IPS-18c (cell line): ENCODE measurements around the gene TRDN.
"Not testable (repeated sequence)": the region's sequence is repeated elsewhere in the genome, so short reads cannot be mapped to it uniquely, and the experiment has no call there.

Source experiments
- H3K4me3 ChIP-seq: 2 replicates; pipeline ENCODE4 v1.7.0; 2013; ENCODE audit warnings: low read depth, mild to moderate bottlenecking, low read length, moderate library complexity; ENCODE audit not compliant: insufficient read depth
- H3K9me3 ChIP-seq: one replicate; pipeline ENCODE4 v1.6.1; 2013; ENCODE audit warnings: mild to moderate bottlenecking, low read length, moderate library complexity; ENCODE audit not compliant: control insufficient read depth, insufficient read depth

Gene TRDN

GRCh38 chr6:123588546-123588895 is 48.2 kb downstream of the TRDN start:
- Histone ChIP-seq H3K9me3 (no peaks in the 10 kb centered on the region), H3K4me3 (no peak overlapping the region)

- Histone ChIP-seq H3K9me3 (no peaks in the 10 kb centered on the region), H3K4me3 (no peak overlapping the region)
Observed at GRCh38 chr6:123587838-123588545, 48.8 kb downstream of the TRDN start.

GRCh38 chr6:123587407-123587806 is 49.3 kb downstream of the TRDN start:
- H3K9me3 ChIP-seq, H3K4me3 ChIP-seq: not testable (repeated sequence)

GRCh38 chr6:123580331-123580730 is 56.4 kb downstream of the TRDN start:
- H3K9me3 ChIP-seq, result no peaks in the 10 kb centered on the region

DNA sequence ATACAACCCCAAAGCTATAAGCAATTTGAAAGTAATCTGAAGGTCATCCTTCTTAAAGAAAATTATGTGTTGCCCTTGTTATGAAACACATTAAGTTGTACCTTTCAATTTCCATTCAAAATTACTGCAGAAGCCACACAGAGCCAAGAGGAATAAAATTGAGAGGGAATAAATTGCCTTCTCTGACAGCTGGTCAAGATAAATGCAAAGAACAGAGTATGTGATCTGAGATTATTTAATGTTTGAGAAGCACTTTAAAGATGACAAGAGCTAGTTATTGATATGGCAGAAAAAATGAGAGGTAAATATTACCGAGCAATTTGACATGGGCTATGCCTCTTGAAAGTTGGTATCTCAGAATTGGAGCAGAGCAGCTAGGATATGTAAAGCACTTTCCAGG is 61.6 kb downstream of the TRDN start:
- no peak overlapping the region for H3K4me3 ChIP-seq
- H3K9me3 ChIP-seq, result no peaks in the 10 kb centered on the region

More at GRCh38 chr6:123580331-123580730, 56.4 kb downstream of the TRDN start:
- no peak overlapping the region for H3K4me3 ChIP-seq

DNA sequence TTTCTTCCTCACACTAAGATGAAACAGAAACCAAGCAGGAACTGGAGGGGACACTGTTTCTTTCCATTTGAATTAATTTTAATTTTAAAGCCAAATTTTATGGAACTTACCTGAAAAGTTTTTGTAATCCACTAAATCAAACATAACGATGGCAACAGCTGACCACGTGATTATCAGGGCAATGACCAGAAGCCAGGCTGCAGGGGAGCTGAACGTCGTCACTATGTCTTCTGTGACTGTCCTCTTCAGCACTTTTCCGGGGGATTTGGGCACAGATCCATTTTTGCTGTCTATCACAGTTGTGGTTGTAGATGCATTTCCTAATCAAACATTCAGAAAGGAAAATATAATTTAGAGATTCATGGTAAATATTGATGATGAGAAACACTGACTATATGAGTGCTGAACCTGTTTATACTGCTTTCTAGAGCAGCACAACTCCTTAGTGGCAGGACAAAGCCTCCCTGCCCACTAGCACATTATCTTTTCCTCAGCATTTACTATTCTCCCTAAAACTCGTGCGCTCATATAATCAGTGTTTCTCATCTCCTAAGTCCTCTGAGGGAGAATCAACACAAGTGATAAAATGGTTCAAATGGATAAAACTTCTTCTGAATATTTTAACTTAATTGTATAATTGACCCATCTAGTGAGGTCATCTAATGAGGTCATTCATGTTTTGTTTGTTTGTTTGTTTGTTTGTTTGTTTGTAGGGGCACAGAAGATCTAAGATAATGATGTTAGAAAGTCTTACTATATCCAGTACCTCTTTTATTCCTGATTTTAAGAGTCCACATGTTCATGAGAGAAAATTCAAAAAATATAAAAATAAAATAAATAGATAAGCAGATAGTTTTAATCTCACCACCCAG is 65.7 kb downstream of the TRDN start:
- no peak overlapping the region for H3K4me3 ChIP-seq

DNA sequence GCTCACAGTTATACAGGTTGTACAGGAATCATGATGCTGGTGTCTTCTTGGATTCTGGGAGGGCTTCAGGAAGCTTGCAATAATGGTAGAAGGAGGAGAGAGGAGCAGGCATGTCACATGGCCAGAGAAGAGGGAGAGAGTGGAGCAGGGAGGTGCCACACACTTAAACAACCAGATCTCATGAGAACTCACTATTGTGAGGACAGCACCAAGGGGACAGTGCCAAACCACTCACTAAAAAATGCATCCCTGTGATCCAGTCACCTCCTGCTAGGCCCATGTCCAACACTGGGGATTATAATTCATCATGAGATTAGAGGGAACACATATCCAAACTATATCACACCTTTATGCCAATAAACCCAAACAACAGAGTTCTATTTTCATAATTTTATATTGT is 67.2 kb downstream of the TRDN start:
- Histone ChIP-seq H3K9me3 (no peaks in the 10 kb centered on the region), H3K4me3 (no peak overlapping the region)

More for the DNA sequence above, 65.7 kb downstream of the TRDN start:
- H3K9me3 ChIP-seq, result no peaks in the 10 kb centered on the region

DNA sequence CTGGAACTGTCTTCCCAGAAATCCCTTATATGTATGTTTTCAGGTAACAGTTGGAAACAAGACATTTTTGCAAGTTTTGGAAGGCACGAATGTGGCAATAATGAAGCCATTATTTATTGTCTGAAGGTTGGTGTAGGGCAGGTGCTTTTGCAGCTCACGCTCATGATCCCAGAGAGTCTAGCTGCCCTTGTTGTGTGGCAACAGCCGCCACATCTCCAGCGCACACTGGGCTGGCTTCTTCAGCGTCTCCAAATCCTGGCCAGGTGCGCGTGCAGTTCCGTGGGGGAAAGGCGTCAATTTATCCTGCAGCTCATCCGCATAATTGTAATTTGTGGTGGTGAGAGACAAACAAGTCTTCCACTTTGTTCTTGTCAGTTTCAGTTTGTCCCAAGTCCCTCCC is 71.2 kb downstream of the TRDN start:
- Histone ChIP-seq H3K9me3 (no peaks in the 10 kb centered on the region), H3K4me3 (no peak overlapping the region)

DNA sequence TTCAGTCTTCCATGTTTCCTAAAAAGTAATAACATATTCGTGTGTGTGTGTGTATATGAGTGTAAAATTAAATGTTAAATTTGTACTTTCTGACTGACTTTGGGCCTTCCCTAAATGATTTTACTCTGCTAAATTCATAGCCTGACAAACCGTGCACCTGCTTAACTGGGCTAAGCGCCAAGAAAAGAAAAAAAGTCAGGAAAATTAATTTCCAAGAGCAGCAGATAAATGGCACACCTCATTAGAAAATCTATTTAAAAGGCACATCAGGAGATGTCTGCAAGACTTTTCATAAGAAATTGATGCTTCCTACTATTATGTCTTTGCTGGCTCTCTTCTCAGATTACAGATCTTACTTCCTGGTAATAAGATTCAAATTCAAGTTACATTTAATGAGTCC is 72.4 kb downstream of the TRDN start:
- no peaks in the 10 kb centered on the region for H3K9me3 ChIP-seq
- no peak overlapping the region for H3K4me3 ChIP-seq

- Histone ChIP-seq H3K4me3 (no peak overlapping the region), H3K9me3 (no peaks in the 10 kb centered on the region)
Observed at GRCh38 chr6:123562677-123563076, 74.1 kb downstream of the TRDN start.

- Histone ChIP-seq H3K4me3 (no peak overlapping the region), H3K9me3 (no peaks in the 10 kb centered on the region)
Observed at GRCh38 chr6:123562264-123562663, 74.5 kb downstream of the TRDN start.

DNA sequence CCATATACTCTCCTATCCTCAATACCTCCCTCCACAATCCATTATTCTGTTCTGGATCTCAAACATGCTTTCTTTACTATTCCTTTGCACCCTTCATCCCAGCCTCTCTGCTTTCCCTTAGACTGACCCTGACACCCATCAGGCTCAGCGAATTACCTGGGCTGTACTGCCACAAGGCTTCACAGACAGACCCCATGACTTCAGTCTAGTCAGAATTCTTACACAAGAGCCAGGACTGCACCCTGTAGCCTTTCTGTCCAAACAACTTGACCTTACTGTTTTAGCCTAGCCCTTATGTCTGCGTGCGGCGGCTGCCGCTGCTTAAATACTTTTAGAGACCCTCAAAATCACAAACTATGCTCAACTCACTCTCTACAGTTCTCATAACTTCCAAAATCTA is 76.9 kb downstream of the TRDN start:
- H3K9me3 ChIP-seq, H3K4me3 ChIP-seq: not testable (repeated sequence)

GRCh38 chr6:123557474-123557873 is 79.3 kb downstream of the TRDN start:
- H3K4me3 ChIP-seq, H3K9me3 ChIP-seq: not testable (repeated sequence)

GRCh38 chr6:123551939-123552707 is 84.6 kb downstream of the TRDN start:
- H3K4me3 ChIP-seq, result no peak overlapping the region

DNA sequence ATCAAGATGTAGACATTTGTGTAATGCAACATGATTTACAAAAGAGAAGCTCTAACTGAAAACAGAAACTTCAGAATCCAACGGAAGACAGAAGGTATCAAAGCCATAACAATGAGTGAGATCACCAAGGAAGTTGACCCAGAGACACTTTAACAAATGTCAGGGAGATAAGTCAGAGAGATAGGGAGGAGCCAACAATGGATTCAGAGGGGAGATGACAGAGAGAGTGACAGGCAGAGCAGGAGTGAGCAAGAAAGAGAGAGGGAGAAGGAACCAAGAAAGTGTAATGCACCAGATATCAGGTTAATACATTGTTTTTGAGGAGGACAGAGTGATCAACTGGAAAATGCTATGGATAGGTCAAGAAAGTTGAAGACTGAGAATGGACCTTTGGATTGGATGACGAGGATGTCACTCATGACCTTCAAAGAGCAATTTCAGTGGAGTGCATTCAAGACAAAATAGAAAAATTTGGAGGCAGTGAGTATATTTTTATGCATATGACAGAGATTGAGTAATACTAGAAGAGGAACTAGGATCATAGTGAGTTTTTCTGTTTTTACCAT is 86.6 kb downstream of the TRDN start:
- H3K4me3 ChIP-seq, result no peak overlapping the region

More at GRCh38 chr6:123551939-123552707, 84.6 kb downstream of the TRDN start:
- no peaks in the 10 kb centered on the region for H3K9me3 ChIP-seq

DNA sequence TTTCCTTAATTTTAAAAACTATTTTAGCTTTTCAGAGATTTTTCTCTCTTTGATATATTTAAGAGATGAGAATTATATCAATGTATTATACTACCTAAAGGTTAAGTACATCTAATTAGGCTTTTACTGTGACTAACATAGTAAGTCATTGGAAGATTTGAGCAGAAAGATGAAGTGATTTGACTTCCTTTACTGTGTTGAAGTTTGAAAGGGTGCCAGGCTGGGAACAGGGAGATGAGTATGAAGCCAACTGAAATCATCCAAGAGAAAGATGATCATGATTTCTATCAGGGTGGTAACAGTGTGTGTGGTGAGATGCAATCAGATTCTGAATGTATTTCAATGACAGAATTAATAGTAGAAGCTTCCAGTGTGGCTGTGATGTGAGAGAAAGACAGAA is 87.3 kb downstream of the TRDN start:
- no peak overlapping the region for H3K4me3 ChIP-seq
- no peaks in the 10 kb centered on the region for H3K9me3 ChIP-seq

More for the DNA sequence above, 86.6 kb downstream of the TRDN start:
- no peaks in the 10 kb centered on the region for H3K9me3 ChIP-seq

- Histone ChIP-seq H3K4me3 (no peak overlapping the region), H3K9me3 (no peaks in the 10 kb centered on the region)
Observed at GRCh38 chr6:123547216-123547978, 89.4 kb downstream of the TRDN start.
